ENCODE data around the gene NEDD8. TPM values are rescaled to one million over a fixed set of nuclear protein-coding genes. Genes with fewer than 3 reads are reported as not detected.

NEDD8 gene
- total RNA-seq, 1 donor from 2014 or later, result 251 TPM

DNA sequence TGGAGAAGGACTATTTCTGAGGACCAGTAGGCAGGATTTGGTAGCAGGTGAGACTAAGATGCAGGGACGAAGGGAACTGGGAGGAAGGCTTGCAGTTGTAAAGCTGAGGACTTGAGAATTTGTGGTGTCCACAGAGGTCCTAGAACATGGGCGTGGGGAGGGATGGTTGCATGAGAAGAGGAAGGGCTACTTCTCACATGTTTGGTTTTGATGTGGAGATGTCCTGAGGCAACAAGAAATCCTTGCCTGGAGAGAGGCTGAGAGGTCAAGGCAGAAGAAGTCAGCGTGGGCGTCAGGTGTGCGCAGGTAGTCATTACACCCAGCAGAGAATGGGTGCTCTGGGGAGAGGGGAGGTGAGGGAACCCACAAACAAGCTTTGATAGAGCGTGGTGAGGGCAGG is 44.9 kb upstream of the NEDD8 start:
- Histone ChIP-seq H3K36me3 (ENCODE audit: insufficient read depth, low read length) (no peaks in the 10 kb centered on the region), H3K4me2 (ENCODE audit: low read length) (no peak overlapping the region), H3K27me3 (ENCODE audit: insufficient read depth, low read length) (no peaks in the 10 kb centered on the region), H3K27ac (ENCODE audit: low read depth, low read length) (no peak overlapping the region), H2AFZ (ENCODE audit: low read depth, low read length) (no peak overlapping the region), H3K9ac (ENCODE audit: low read length) (no peak overlapping the region), H3K4me3 (ENCODE audit: insufficient read depth, low read depth, low read length) (no peak overlapping the region), H3K9me3 (ENCODE audit: insufficient read depth, low read depth, low read length) (no peaks in the 10 kb centered on the region), H3K4me1 (ENCODE audit: insufficient read depth, low read length) (no peaks in the 10 kb centered on the region), H4K20me1 (ENCODE audit: insufficient read depth, low read length) (peaks cover 18% of the 10 kb centered on the region), H3K79me2 (ENCODE audit: insufficient read depth, low read length) (no peaks in the 10 kb centered on the region)
- Mint-ChIP-seq H3K27me3 (ENCODE audit: low read depth, unreplicated experiment) (no peaks in the 10 kb centered on the region), H3K4me1 (ENCODE audit: low read depth, unreplicated experiment) (peaks cover 8% of the 10 kb centered on the region), H3K36me3 (ENCODE audit: low read depth, unreplicated experiment) (peaks cover 16% of the 10 kb centered on the region), H3K27ac (ENCODE audit: unreplicated experiment) (no peak overlapping the region), H3K4me3 (ENCODE audit: unreplicated experiment) (no peak overlapping the region), H3K9me3 (ENCODE audit: unreplicated experiment) (no peaks in the 10 kb centered on the region)
- DNase-seq (ENCODE audit: low read depth) (no peak), FAIRE-seq (no peak)
- TF ChIP-seq, protein P1, sequence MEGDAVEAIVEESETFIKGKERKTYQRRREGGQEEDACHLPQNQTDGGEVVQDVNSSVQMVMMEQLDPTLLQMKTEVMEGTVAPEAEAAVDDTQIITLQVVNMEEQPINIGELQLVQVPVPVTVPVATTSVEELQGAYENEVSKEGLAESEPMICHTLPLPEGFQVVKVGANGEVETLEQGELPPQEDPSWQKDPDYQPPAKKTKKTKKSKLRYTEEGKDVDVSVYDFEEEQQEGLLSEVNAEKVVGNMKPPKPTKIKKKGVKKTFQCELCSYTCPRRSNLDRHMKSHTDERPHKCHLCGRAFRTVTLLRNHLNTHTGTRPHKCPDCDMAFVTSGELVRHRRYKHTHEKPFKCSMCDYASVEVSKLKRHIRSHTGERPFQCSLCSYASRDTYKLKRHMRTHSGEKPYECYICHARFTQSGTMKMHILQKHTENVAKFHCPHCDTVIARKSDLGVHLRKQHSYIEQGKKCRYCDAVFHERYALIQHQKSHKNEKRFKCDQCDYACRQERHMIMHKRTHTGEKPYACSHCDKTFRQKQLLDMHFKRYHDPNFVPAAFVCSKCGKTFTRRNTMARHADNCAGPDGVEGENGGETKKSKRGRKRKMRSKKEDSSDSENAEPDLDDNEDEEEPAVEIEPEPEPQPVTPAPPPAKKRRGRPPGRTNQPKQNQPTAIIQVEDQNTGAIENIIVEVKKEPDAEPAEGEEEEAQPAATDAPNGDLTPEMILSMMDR (IDR thresholded peaks at IDR 0.05; ENCODE audit: insufficient read depth, low read depth, low read length), result no peak
- TF ChIP-seq EZH2 (IDR thresholded peaks at IDR 0.05; ENCODE audit: insufficient read depth, low read length), result no peak

DNA sequence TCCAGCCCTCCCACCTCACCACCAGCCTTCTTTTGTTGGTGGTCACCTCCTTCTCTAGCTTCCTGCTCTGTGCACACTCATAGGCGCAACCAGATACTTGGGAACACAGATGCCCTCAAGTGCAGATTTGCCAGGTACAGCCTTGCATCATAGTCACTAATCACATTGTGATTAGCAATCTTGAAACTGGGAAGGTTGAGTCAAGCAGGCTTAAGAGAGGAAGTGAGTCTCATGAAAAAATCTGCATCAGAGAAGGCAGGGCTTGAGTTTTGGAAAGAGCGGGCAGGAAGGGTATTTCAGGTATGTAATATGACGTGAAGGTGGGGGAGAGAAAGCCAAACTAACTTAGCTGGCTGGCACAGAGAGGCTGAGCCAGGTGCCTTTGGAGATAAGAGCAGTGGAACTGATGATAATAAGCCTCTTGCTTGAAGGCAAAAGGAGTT is 42.0 kb upstream of the NEDD8 start:
- peaks cover 6% of the 10 kb centered on the region for H4K20me1 ChIP-seq (ENCODE audit: insufficient read depth, low read length)
- Mint-ChIP-seq H3K36me3 (ENCODE audit: low read depth, unreplicated experiment) (peaks cover 17% of the 10 kb centered on the region), H3K27me3 (ENCODE audit: low read depth, unreplicated experiment) (no peaks in the 10 kb centered on the region), H3K4me3 (ENCODE audit: unreplicated experiment) (no peak overlapping the region), H3K4me1 (ENCODE audit: low read depth, unreplicated experiment) (peaks cover 8% of the 10 kb centered on the region), H3K27ac (ENCODE audit: unreplicated experiment) (no peak overlapping the region), H3K9me3 (ENCODE audit: unreplicated experiment) (no peaks in the 10 kb centered on the region)
- peaks cover 5% of the 10 kb centered on the region for H3K4me1 ChIP-seq (ENCODE audit: insufficient read depth, low read length)
- no peak overlapping the region for H3K27ac ChIP-seq (ENCODE audit: low read depth, low read length)
- TF ChIP-seq, protein P1 (IDR thresholded peaks at IDR 0.05; ENCODE audit: insufficient read depth, low read depth, low read length), result no peak
- TF ChIP-seq EZH2 (IDR thresholded peaks at IDR 0.05; ENCODE audit: insufficient read depth, low read length), result no peak
- DNase-seq (ENCODE audit: low read depth) (no peak), FAIRE-seq (no peak)
- H3K9me3 ChIP-seq (ENCODE audit: insufficient read depth, low read depth, low read length), result no peaks in the 10 kb centered on the region
- H3K4me2 ChIP-seq (ENCODE audit: low read length), result no peak overlapping the region
- no peak overlapping the region for H2AFZ ChIP-seq (ENCODE audit: low read depth, low read length)
- no peak overlapping the region for H3K4me3 ChIP-seq (ENCODE audit: insufficient read depth, low read depth, low read length)
- H3K27me3 ChIP-seq (ENCODE audit: insufficient read depth, low read length), result no peaks in the 10 kb centered on the region
- no peaks in the 10 kb centered on the region for H3K79me2 ChIP-seq (ENCODE audit: insufficient read depth, low read length)
- peaks cover 2% of the 10 kb centered on the region for H3K36me3 ChIP-seq (ENCODE audit: insufficient read depth, low read length)
- no peak overlapping the region for H3K9ac ChIP-seq (ENCODE audit: low read length)

DNA sequence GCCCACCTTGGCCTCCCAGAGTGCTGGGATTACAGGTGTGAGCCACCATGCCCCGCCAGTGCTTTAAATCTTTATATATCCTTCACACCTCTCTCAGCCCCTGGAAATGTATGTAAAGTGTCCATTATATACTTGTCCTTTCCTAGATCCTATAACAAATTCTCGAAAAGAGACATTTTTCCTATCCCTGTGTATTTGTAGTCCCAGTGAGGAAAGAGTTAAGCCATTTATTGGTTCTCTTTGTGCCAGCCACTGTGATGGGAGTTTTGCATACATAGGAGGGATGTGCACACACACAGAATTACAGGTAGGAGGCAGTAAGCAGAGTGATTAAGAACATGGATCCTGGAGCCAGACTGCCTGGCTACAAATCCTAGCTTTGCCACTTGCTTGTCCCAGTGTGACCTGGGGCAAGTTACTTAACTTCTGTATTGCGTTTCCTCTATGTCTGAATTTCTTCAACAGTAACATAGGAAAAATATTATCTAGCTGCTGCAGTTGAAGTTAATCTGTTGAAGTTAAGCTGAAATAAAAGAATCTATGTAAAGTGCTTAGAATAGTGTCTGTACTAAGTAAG is 41.3 kb upstream of the NEDD8 start:
- H3K36me3 Mint-ChIP-seq (ENCODE audit: low read depth, unreplicated experiment), result peaks cover 18% of the 10 kb centered on the region
- H2AFZ ChIP-seq (ENCODE audit: low read depth, low read length), result no peak overlapping the region
- H3K4me1 ChIP-seq (ENCODE audit: insufficient read depth, low read length), result peaks cover 5% of the 10 kb centered on the region
- H4K20me1 ChIP-seq (ENCODE audit: insufficient read depth, low read length), result peaks cover 6% of the 10 kb centered on the region
- H3K27me3 Mint-ChIP-seq (ENCODE audit: low read depth, unreplicated experiment), result no peaks in the 10 kb centered on the region
- H3K4me2 ChIP-seq (ENCODE audit: low read length), result no peak overlapping the region
- peaks cover 4% of the 10 kb centered on the region for H3K36me3 ChIP-seq (ENCODE audit: insufficient read depth, low read length)
- H3K4me3 ChIP-seq (ENCODE audit: insufficient read depth, low read depth, low read length), result no peak overlapping the region
- H3K27me3 ChIP-seq (ENCODE audit: insufficient read depth, low read length), result no peaks in the 10 kb centered on the region
- FAIRE-seq (no peak), DNase-seq (ENCODE audit: low read depth) (no peak)
- no peak overlapping the region for H3K27ac Mint-ChIP-seq (ENCODE audit: unreplicated experiment)
- H3K4me3 Mint-ChIP-seq (ENCODE audit: unreplicated experiment), result no peak overlapping the region
- H3K4me1 Mint-ChIP-seq (ENCODE audit: low read depth, unreplicated experiment), result peaks cover 7% of the 10 kb centered on the region
- H3K9ac ChIP-seq (ENCODE audit: low read length), result no peak overlapping the region
- no peaks in the 10 kb centered on the region for H3K9me3 Mint-ChIP-seq (ENCODE audit: unreplicated experiment)
- no peaks in the 10 kb centered on the region for H3K9me3 ChIP-seq (ENCODE audit: insufficient read depth, low read depth, low read length)
- no peak overlapping the region for H3K27ac ChIP-seq (ENCODE audit: low read depth, low read length)
- H3K79me2 ChIP-seq (ENCODE audit: insufficient read depth, low read length), result no peaks in the 10 kb centered on the region
- TF ChIP-seq, protein P1 (IDR thresholded peaks at IDR 0.05; ENCODE audit: insufficient read depth, low read depth, low read length), result no peak
- no peak for TF ChIP-seq EZH2 (IDR thresholded peaks at IDR 0.05; ENCODE audit: insufficient read depth, low read length)

Measured in astrocyte (in vitro differentiated cells and primary cell).